ENCODE results near the gene CCDC6.

- TF ChIP-seq CTCF (IDR thresholded peaks at IDR 0.05; ENCODE audit: low read length) (no peak), EZH2 (IDR thresholded peaks at IDR 0.05; ENCODE audit: borderline replicate concordance, low read length) (no peak)
Observed at GRCh38 chr10:59898125-59898835, 8.1 kb downstream of the CCDC6 start.

Data from OCI-LY1 (cell line).